ENCODE data around the gene TET3.
"Not testable (repeated sequence)": the region's sequence is repeated elsewhere in the genome, so short reads cannot be mapped to it uniquely, and the experiment has no call there.

Gene TET3

GRCh38 chr2:73984203-73984921 is at the start of gene TET3:
TSS of gene TET3 (plus strand) at chr2:73984910. CDS start at chr2:73986404, 1,494 bp downstream.
- DNase-seq (ENCODE audit: low read depth): no peak
- peak within 1 kb of the TSS; percentile 55 for H3K4me3 ChIP-seq (ENCODE audit: low read depth, low read length)
- TF ChIP-seq CTCF (conservative IDR thresholded peaks at IDR 0.05; ENCODE audit: low read depth, low read length): no peak

- TF ChIP-seq CTCF (conservative IDR thresholded peaks at IDR 0.05; ENCODE audit: low read depth, low read length): no peak
- no peak for DNase-seq (ENCODE audit: low read depth)
- H3K4me3 ChIP-seq (ENCODE audit: low read depth, low read length): no peak overlapping the region
These were observed 49.1 kb upstream of the TET3 start for GRCh38 chr2:73935641-73936040.

GRCh38 chr2:73937103-73937885 is 47.4 kb upstream of the TET3 start:
- H3K4me3 ChIP-seq (ENCODE audit: low read depth, low read length): no peak overlapping the region
- TF ChIP-seq CTCF (conservative IDR thresholded peaks at IDR 0.05; ENCODE audit: low read depth, low read length): no peak
- DNase-seq (ENCODE audit: low read depth): no peak

DNA sequence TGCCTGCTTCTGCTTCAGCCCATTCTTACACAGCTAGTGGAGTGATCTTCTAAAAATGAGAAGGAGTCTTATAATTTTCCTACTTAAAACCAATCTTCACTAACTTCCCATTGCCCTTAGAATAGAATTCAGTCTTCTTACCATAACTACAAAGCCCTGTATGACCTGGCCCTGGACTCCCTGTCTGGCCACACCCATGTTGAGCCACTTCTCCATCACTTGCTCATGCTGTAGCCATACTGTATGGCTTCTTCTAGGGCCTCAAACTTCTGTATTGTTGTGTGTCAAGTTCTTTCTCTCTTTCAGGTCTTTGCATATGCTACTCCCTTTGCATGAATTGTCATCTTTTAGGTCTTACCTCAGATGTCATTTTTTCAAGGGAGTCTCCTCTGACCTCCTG is 46.8 kb upstream of the TET3 start:
- H3K4me3 ChIP-seq (ENCODE audit: low read depth, low read length): no peak overlapping the region
- TF ChIP-seq CTCF (conservative IDR thresholded peaks at IDR 0.05; ENCODE audit: low read depth, low read length): no peak
- DNase-seq (ENCODE audit: low read depth): no peak

DNA sequence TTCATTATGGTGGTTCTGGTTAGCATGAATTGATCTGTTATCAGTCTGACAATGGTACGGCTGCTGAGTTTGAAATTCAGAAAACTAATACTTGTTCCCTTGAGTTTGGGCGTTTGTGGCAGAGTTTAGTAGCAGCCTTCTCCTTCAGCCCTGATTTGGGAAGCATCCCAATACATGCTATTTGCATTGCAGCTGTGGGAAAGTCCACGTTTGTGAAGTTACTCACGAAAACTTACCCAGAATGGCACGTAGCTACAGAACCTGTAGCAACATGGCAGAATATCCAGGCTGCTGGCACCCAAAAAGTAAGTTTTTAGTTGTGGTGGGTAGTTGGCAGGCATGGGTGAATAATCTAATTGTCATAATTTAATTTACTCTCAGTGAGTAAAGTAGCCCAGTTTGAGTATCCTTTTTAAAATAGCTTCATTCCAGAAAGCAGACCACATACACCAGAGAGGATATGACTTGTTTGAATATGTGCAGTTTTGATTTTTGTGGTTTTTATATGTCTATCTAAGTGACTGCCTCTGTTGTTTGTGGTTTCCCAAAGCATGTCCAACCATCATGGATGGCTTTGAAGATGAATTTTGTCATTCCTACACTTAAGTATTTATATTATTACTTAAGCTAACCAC is 45.9 kb upstream of the TET3 start:
- no peak overlapping the region for H3K4me3 ChIP-seq (ENCODE audit: low read depth, low read length)
- DNase-seq (ENCODE audit: low read depth): peak; percentile 73
- no peak for TF ChIP-seq CTCF (conservative IDR thresholded peaks at IDR 0.05; ENCODE audit: low read depth, low read length)

- no peak overlapping the region for H3K4me3 ChIP-seq (ENCODE audit: low read depth, low read length)
- TF ChIP-seq CTCF (conservative IDR thresholded peaks at IDR 0.05; ENCODE audit: low read depth, low read length): peak; percentile 33
- peak; percentile 46 for DNase-seq (ENCODE audit: low read depth)
These were observed 45.3 kb upstream of the TET3 start for GRCh38 chr2:73939419-73939818.

GRCh38 chr2:73940066-73940465 is 44.6 kb upstream of the TET3 start:
- H3K4me3 ChIP-seq (ENCODE audit: low read depth, low read length); DNase-seq (ENCODE audit: low read depth): not testable (repeated sequence)
